ENCODE measurements around the gene FSCN2.

GRCh38 chr17:81508639-81509206 is 19.5 kb upstream of the FSCN2 start:
- TF ChIP-seq CTCF (IDR thresholded peaks at IDR 0.05) = no peak
- peak in 1 of 3 donors; percentile 24 for TF ChIP-seq POLR2A (IDR thresholded peaks at IDR 0.05)

Data from body of pancreas (tissue), 4 donors.